Fibroblast of the aortic adventitia (primary cell): ENCODE measurements around the gene CDH13. TPM values are rescaled to one million over a fixed set of nuclear protein-coding genes. Genes with fewer than 3 reads are reported as not detected.

ENCODE experiments used
- DNase-seq: peaks from one replicate; pipeline ENCODE4 v3.0.0-alpha.2; 2010; ENCODE audit warnings: low read depth
- H3K4me3 ChIP-seq: 2 replicates; pipeline ENCODE4 v1.5.1; 2011; ENCODE audit warnings: low read depth, mild to moderate bottlenecking, control low read depth, low read length, moderate library complexity
- total RNA-seq: library from RNA; depleted of rRNA; stranded (reverse); fragments of >200 nt; gene quantifications from 2 replicates; pipeline ENCODE4 v1.2.3, GENCODE V29; 2012; ENCODE audit warnings: low replicate concordance
- TF ChIP-seq, protein P1 (sequence below): IDR thresholded peaks from 2 replicates; pipeline ENCODE4 v1.5.1; 2011; ENCODE audit warnings: mild to moderate bottlenecking, low read length, control low read depth, inconsistent platforms; ENCODE audit not compliant: insufficient read depth

CDH13 gene
- total RNA-seq, 1 donor = 55.7 TPM

DNA sequence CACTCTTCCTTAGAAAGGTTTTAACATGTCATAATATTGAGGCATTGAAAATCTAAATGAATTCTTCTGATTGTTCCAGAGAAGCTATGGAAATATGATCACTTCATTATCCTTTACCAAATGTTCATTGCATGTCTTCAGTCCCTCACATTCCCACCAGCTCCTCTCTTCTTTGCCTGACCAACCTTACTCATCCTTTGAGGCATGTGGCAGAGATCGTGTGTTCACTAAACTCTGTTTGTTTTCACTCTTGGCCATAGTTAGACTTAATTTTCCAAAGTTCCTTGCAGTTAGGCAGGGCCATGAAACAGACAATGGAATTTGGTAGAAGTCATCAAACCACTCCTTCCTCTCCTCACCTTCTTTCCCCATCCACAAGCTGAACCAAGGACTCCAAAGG is 914.5 kb downstream of the CDH13 start:
- DNase-seq = no peak
- H3K4me3 ChIP-seq = no peak overlapping the region
- TF ChIP-seq, protein P1, sequence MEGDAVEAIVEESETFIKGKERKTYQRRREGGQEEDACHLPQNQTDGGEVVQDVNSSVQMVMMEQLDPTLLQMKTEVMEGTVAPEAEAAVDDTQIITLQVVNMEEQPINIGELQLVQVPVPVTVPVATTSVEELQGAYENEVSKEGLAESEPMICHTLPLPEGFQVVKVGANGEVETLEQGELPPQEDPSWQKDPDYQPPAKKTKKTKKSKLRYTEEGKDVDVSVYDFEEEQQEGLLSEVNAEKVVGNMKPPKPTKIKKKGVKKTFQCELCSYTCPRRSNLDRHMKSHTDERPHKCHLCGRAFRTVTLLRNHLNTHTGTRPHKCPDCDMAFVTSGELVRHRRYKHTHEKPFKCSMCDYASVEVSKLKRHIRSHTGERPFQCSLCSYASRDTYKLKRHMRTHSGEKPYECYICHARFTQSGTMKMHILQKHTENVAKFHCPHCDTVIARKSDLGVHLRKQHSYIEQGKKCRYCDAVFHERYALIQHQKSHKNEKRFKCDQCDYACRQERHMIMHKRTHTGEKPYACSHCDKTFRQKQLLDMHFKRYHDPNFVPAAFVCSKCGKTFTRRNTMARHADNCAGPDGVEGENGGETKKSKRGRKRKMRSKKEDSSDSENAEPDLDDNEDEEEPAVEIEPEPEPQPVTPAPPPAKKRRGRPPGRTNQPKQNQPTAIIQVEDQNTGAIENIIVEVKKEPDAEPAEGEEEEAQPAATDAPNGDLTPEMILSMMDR = no peak

DNA sequence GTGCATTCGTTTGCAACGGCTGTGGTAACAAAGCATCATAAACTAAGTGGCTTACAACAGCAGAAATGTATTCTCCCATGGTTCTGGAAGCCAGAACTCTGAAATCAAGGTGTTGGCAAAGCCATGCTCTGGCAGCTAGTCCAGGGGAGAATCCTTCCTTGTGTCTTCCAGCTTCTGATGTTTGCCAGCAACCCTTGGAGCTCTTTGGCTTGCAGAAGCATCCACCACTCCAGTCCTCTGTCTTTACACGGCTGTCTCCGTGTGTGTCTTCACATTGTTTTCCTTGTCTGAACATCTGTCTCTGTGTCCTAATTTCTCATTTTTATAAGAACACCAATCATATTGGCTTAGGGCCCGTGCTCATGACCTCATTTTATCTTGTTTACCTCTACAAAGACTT is 915.7 kb downstream of the CDH13 start:
- DNase-seq = no peak
- TF ChIP-seq, protein P1 = no peak
- no peak overlapping the region for H3K4me3 ChIP-seq

DNA sequence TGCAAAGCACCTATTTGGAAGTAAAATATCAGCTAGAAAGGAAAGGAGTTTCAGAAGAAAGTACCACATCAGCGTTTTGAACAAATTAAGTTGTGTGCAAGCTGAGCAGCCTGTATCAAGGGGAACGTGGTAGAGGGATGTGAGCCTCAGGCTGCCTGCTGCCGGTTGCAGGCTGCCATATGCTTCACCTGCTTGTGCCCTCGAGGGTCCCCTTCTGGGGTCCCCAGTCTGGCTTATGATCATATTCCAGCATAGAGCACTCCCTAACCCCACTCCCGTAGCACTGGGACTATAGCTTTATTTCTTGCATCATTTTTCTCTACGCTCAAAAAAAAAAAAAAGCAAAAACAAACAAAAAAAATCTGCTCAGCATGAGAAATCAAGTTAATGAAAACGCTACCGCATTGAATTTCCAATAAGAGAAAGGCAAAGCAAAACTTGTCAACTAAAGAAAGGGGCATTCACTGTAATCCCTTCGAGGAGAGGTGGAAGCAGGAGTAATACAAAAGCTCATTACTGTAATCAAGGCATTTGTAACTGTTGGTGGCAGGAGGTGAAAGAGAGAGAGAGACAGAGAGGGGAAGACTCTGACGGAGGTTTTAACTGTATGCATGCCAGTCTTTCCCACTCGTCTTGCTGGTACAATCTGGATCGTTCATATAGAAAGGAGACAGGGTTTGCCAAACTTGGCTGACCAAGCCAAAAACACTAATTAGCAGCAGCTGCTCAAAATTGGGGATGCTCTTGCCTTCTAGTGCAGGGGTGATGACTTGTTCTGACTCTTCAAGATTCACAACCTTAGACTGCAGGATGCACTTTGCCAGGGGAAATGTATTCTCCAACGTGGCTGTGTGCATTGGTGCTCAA is 922.8 kb downstream of the CDH13 start:
- H3K4me3 ChIP-seq = no peak overlapping the region
- DNase-seq = no peak
- TF ChIP-seq, protein P1 = no peak

DNA sequence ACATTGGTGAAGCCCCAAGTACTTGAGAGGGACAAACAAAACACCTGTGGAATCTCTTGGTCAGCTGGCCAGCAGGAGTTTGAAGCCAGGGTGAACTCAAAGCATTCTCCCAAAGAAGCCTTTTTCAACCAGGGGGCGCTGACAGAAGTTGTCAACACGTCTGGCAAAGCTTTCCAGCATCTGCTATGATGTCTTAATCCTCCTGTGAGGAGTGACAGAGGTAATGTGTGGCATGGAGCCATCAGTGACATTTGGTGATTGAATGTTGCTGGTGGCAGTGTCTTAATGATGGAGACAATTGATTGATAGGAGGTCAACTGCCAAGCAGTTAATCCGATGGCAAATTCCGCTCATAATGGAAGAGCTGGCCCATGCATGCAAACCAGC is 923.4 kb downstream of the CDH13 start:
- TF ChIP-seq, protein P1 = no peak
- no peak for DNase-seq
- no peak overlapping the region for H3K4me3 ChIP-seq

DNA sequence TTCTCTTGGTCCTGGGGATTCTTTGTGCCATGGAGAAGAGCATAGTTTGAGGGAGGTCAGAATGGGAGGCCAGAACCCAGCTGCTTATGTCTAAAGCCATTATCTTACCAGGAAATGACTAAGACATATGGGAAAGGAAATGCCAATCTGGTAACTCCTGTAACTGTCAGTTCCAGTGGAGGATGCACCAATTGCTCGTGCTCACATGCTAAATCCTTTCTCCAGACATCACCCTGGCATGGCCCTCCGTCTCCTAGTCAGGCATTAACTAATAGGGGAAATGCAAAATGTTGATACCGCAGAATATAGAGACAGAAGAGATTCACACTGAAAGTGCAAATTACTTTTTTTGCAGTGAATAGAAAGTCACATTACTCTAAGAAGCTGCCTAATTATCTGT is 925.5 kb downstream of the CDH13 start:
- peak; percentile 31 for DNase-seq
- TF ChIP-seq, protein P1 = no peak
- H3K4me3 ChIP-seq = no peak overlapping the region

DNA sequence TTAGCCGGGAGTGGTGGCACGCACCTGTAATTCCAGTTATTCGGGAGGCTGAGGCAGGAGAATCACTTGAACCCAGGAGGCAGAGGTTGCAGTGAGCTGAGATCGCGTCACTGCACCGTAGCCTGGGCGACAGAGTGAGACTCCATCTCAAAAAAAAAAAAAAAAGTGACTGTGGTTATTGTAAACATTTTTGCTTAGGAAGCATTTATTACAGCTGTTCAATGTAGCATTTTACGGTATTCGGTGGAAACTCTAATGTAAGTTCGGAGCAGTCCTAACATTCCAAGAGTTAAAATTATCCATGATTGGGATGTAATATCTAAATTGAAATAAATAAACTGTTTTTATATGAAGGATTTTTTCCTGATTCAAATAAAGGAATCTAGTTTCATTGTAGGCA is 926.2 kb downstream of the CDH13 start:
- DNase-seq = no peak

More for the DNA sequence above, 926.2 kb downstream of the CDH13 start:
- TF ChIP-seq, protein P1 = no peak
- H3K4me3 ChIP-seq = no peak overlapping the region
